A549 (cell line): ENCODE data around the gene THOC2. TPM values are rescaled to one million over a fixed set of nuclear protein-coding genes. Genes with fewer than 3 reads are reported as not detected.

Source experiments
- ATAC-seq, 2 experiments: fragments of 200-7000 bp in 1 of 2; fragments of >200 bp in 1 of 2; cut with Nextera tagmentation in 1 of 2; cut with Tn5 transposase in 1 of 2; 3 replicates each; pipeline versions ENCODE4 v1.8.0 to v1.9.1; 2018 to 2020; ENCODE audit warnings: mild to moderate bottlenecking in 1 of 2, moderate library complexity in 1 of 2
- CTCF ChIA-PET: fragments of 300-600 bp; sonication (Branson Sonifier 250); formaldehyde crosslinking; extraction: SDS; loops from one replicate; lab custom pipeline; 2021; ENCODE audit warnings: antibody characterized with exemption, inconsistent platforms; lab: Yijun Ruan, JAX
- POLR2A ChIA-PET: fragments of 350-600 bp; formaldehyde crosslinking; extraction: SDS; loops from one replicate; lab custom pipeline; 2021; ENCODE audit warnings: antibody characterized with exemption, inconsistent platforms; lab: Yijun Ruan, JAX
- DNase-seq, 2 experiments: peaks; one replicate each; pipeline versions ENCODE4 v3.0.0 to v3.0.0-alpha.2; 2011 to 2016; ENCODE audit warnings: low read depth in 1 of 2, low spot score in 1 of 2
- FAIRE-seq: peaks from 2 replicates; lab custom pipeline; 2011; peaks lifted over from hg19 to GRCh38; lab: Jason Lieb, UNC
- H3K27ac ChIP-seq, 2 experiments: fragments of >200 bp; sonication (Bioruptor Twin); formaldehyde crosslinking; 3 replicates each; pipeline ENCODE4 v1.5.1; 2016 to 2017
- H3K4me1 ChIP-seq: fragments of >200 bp; sonication (Bioruptor Twin); formaldehyde crosslinking; 3 replicates; pipeline ENCODE4 v1.6.1; 2016
- H3K4me2 ChIP-seq: fragments of >200 bp; sonication (Bioruptor Twin); formaldehyde crosslinking; 3 replicates; pipeline ENCODE4 v1.6.1; 2016
- H3K4me3 ChIP-seq: fragments of >200 bp; sonication (Bioruptor Twin); formaldehyde crosslinking; 3 replicates; pipeline ENCODE4 v1.5.1; 2016
- H3K9me3 ChIP-seq: fragments of >200 bp; sonication (Bioruptor Twin); formaldehyde crosslinking; 3 replicates; pipeline ENCODE4 v1.6.1; 2016
- BHLHE40 ChIP-seq: IDR thresholded peaks from 2 replicates; pipeline ENCODE4 v1.6.1; 2012; ENCODE audit warnings: low read depth, low read length, inconsistent platforms
- CBX2 ChIP-seq: fragments of 200-600 bp; sonication (generic); IDR thresholded peaks from 2 replicates; pipeline ENCODE4 v1.6.1; 2016; ENCODE audit warnings: low read depth, mild to moderate bottlenecking, borderline replicate concordance
- CHD4 ChIP-seq: fragments of 200-600 bp; sonication (generic); IDR thresholded peaks from 2 replicates; pipeline ENCODE4 v1.6.1; 2016; ENCODE audit warnings: antibody characterized with exemption, mild to moderate bottlenecking, borderline replicate concordance
- EHF ChIP-seq: fragments of 250-450 bp; sonication (Bioruptor Pico); IDR thresholded peaks from 2 replicates; pipeline ENCODE4 v1.5.0; 2020; ENCODE audit warnings: mild to moderate bottlenecking
- FOSB ChIP-seq: fragments of 250-450 bp; sonication (Bioruptor Pico); IDR thresholded peaks from 2 replicates; pipeline ENCODE4 v1.5.0; 2020; ENCODE audit warnings: mild to moderate bottlenecking, moderate library complexity
- FOSL2 ChIP-seq, 2 experiments: fragments of 450-650 bp in 1 of 2; fragments of >200 bp in 1 of 2; sonication (Bioruptor Twin) in 1 of 2; formaldehyde crosslinking; IDR thresholded peaks; 2 replicates each; pipeline versions ENCODE4 v1.5.0 to v1.6.1; 2016 to 2020; ENCODE audit warnings: mild to moderate bottlenecking in 1 of 2, moderate library complexity in 1 of 2
- HDAC2 ChIP-seq: fragments of 200-600 bp; sonication (generic); IDR thresholded peaks from 2 replicates; pipeline ENCODE4 v1.6.1; 2016
- HOXB13 ChIP-seq: fragments of 250-450 bp; sonication (Bioruptor Pico); IDR thresholded peaks from 2 replicates; pipeline ENCODE4 v1.5.0; 2020; ENCODE audit warnings: low read depth, mild to moderate bottlenecking, moderate library complexity
- HOXB5 ChIP-seq: fragments of 250-450 bp; sonication (Bioruptor Pico); IDR thresholded peaks from 2 replicates; pipeline ENCODE4 v1.5.0; 2020; ENCODE audit warnings: mild to moderate bottlenecking, moderate library complexity
- JUNB ChIP-seq: fragments of >200 bp; sonication (Bioruptor Twin); formaldehyde crosslinking; IDR thresholded peaks from 2 replicates; pipeline ENCODE4 v1.6.1; 2016
- KDM5A ChIP-seq: fragments of 200-600 bp; sonication (generic); IDR thresholded peaks from 2 replicates; pipeline ENCODE4 v1.6.1; 2016; ENCODE audit warnings: antibody characterized with exemption, mild to moderate bottlenecking
- NPAS2 ChIP-seq: fragments of 250-450 bp; sonication (Bioruptor Pico); IDR thresholded peaks from 2 replicates; pipeline ENCODE4 v1.8.0; 2022; ENCODE audit warnings: mild to moderate bottlenecking, moderate library complexity, borderline replicate concordance
- POLR2AphosphoS2 ChIP-seq: conservative IDR thresholded peaks from 2 replicates; pipeline ENCODE4 v1.6.1; 2012; ENCODE audit warnings: low read length, improper control_type of control experiment, inconsistent platforms
- RFX5 ChIP-seq: fragments of 450-650 bp; IDR thresholded peaks from 2 replicates; pipeline ENCODE4 v1.7.1; 2014; ENCODE audit warnings: antibody characterized with exemption, mild to moderate bottlenecking, moderate library complexity
- SREBF2 ChIP-seq: fragments of 450-650 bp; IDR thresholded peaks from 2 replicates; pipeline ENCODE4 v1.6.1; 2014; ENCODE audit warnings: mild to moderate bottlenecking, moderate library complexity
- ZNF302 ChIP-seq: fragments of 250-450 bp; sonication (Bioruptor Pico); IDR thresholded peaks from 2 replicates; pipeline ENCODE4 v1.9.0; 2021; ENCODE audit warnings: inconsistent platforms, mild to moderate bottlenecking, moderate library complexity
- ZSCAN20 ChIP-seq: fragments of 250-450 bp; sonication (Bioruptor Pico); IDR thresholded peaks from 2 replicates; pipeline ENCODE4 v1.8.0; 2022; ENCODE audit warnings: mild to moderate bottlenecking, moderate library complexity
- whole genome bisulfite sequencing: methylation state at CpG from one replicate; pipeline ENCODE4 v1.1.6; 2017; ENCODE audit errors: missing lambda C conversion rate; 5-methylcytosine and 5-hydroxymethylcytosine counted together
- polyA plus RNA-seq, 4 experiments: library from polyadenylated mRNA; depleted of rRNA in 3 of 4; stranded (reverse); fragments of >200 nt; fragmentation: RNase III in 1 of 4; extraction: RNeasy Plus Mini Kit Qiagen cat#74134 plus additional on column Dnase treatment in 1 of 4; gene quantifications; 2 replicates in 3 of 4; 3 replicates in 1 of 4; pipeline ENCODE4 v1.2.3, GENCODE V29; 2011 to 2017
- TF ChIP-seq, protein P1 (sequence below): IDR thresholded peaks from 2 replicates; pipeline ENCODE4 v1.6.1; 2012
- TF ChIP-seq, protein P2 (sequence below): fragments of >200 bp; sonication (Bioruptor Twin); formaldehyde crosslinking; IDR thresholded peaks from 2 replicates; pipeline ENCODE4 v1.6.1; 2016
- TF ChIP-seq, protein P3 (sequence below): fragments of 150-350 bp; IDR thresholded peaks from 2 replicates; pipeline ENCODE4 v1.6.1; 2014; ENCODE audit warnings: low read depth, mild to moderate bottlenecking, low read length
- TF ChIP-seq, protein P4 (sequence below): fragments of 200-600 bp; sonication (generic); IDR thresholded peaks from 2 replicates; pipeline ENCODE4 v1.6.1; 2016; ENCODE audit warnings: antibody characterized with exemption, mild to moderate bottlenecking, moderate library complexity
- TF ChIP-seq, protein P5 (sequence below): fragments of 250-450 bp; sonication (Bioruptor Pico); IDR thresholded peaks from 2 replicates; pipeline ENCODE4 v1.5.0; 2020; ENCODE audit warnings: low read depth, mild to moderate bottlenecking, moderate library complexity

The THOC2 gene
- polyA plus RNA-seq, 2 of the 4 experiments (the other 2 are of a cell fraction): 62.0 to 155 TPM

DNA sequence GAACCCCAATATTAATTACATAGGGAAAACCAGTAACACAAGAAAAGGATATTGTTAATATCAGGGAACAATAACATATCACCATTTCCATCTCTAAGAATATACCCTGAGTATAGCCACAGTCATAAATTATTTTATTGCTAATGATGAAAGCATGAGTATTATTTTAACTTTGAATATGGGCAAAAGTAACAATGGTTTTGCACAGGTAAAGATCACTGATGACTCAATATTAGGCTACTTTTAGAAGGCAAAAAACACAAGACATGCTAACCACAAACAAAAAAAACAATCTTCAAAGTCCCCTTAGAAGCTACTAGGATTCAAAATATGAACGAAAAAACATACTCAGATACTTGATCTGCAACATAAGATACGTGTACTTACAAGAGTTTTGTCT, 36.5 kb downstream of the THOC2 start:
- ChIA-PET POLR2A (no interaction called here), CTCF (no interaction called here)
- Histone ChIP-seq H3K9me3 (no peaks in the 10 kb centered on the region), H3K4me1 (peaks cover 3% of the 10 kb centered on the region; the same call in 1 of the 3 replicates), H3K4me2 (no peak overlapping the region), H3K4me3 (no peak overlapping the region), H3K27ac (no peak overlapping the region)
- ATAC-seq (no peak), FAIRE-seq (peak; percentile 76), DNase-seq (no peak)
- TF ChIP-seq ZNF302 (CRISPR knock-in tag): no peak
- no peak for TF ChIP-seq KDM5A
- no peak for TF ChIP-seq HOXB13
- no peak for TF ChIP-seq ZSCAN20 (CRISPR knock-in tag)
- 89% methylated on average over 2 of the region's 2 CpGs for WGBS

DNA sequence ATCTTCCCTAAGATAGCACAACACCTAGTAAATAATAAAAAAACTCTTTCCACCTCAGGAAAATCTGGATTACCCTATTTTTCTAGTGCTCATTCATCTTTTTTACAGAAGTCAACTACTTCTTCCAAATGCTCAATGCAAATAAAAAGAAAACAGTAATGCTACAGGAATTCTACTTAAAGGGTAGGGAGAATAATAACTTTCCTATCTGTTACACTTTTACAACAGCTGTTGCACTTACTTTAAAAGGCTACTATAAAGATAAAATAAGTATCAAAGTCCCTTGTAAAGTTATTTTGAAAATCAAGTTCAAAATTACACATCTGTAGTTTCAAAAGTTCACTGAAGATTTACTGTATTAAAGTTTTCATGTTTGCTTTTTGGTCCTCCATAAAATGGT, 37.6 kb downstream of the THOC2 start:
- no peak overlapping the region for H3K4me3 ChIP-seq
- FAIRE-seq: peak; percentile 13
- TF ChIP-seq CHD4 (no peak), BHLHE40 (no peak), ZNF302 (CRISPR knock-in tag) (no peak), SREBF2 (no peak), POLR2AphosphoS2 (no peak), HDAC2 (no peak), FOSL2 (IDR thresholded peaks at IDR 0.05) (no peak), FOSL2 (CRISPR knock-in tag; IDR thresholded peaks at IDR 0.05) (no peak), KDM5A (no peak), RFX5 (no peak), HOXB5 (CRISPR knock-in tag) (no peak), NPAS2 (CRISPR knock-in tag) (no peak), FOSB (CRISPR knock-in tag) (no peak)
- TF ChIP-seq, protein P1, sequence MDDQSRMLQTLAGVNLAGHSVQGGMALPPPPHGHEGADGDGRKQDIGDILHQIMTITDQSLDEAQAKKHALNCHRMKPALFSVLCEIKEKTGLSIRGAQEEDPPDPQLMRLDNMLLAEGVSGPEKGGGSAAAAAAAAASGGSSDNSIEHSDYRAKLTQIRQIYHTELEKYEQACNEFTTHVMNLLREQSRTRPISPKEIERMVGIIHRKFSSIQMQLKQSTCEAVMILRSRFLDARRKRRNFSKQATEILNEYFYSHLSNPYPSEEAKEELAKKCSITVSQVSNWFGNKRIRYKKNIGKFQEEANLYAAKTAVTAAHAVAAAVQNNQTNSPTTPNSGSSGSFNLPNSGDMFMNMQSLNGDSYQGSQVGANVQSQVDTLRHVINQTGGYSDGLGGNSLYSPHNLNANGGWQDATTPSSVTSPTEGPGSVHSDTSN: no peak
- TF ChIP-seq, protein P2, sequence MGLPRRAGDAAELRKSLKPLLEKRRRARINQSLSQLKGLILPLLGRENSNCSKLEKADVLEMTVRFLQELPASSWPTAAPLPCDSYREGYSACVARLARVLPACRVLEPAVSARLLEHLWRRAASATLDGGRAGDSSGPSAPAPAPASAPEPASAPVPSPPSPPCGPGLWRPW: no peak
- TF ChIP-seq, protein P3, sequence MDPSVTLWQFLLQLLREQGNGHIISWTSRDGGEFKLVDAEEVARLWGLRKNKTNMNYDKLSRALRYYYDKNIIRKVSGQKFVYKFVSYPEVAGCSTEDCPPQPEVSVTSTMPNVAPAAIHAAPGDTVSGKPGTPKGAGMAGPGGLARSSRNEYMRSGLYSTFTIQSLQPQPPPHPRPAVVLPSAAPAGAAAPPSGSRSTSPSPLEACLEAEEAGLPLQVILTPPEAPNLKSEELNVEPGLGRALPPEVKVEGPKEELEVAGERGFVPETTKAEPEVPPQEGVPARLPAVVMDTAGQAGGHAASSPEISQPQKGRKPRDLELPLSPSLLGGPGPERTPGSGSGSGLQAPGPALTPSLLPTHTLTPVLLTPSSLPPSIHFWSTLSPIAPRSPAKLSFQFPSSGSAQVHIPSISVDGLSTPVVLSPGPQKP: no peak
- TF ChIP-seq, protein P4, sequence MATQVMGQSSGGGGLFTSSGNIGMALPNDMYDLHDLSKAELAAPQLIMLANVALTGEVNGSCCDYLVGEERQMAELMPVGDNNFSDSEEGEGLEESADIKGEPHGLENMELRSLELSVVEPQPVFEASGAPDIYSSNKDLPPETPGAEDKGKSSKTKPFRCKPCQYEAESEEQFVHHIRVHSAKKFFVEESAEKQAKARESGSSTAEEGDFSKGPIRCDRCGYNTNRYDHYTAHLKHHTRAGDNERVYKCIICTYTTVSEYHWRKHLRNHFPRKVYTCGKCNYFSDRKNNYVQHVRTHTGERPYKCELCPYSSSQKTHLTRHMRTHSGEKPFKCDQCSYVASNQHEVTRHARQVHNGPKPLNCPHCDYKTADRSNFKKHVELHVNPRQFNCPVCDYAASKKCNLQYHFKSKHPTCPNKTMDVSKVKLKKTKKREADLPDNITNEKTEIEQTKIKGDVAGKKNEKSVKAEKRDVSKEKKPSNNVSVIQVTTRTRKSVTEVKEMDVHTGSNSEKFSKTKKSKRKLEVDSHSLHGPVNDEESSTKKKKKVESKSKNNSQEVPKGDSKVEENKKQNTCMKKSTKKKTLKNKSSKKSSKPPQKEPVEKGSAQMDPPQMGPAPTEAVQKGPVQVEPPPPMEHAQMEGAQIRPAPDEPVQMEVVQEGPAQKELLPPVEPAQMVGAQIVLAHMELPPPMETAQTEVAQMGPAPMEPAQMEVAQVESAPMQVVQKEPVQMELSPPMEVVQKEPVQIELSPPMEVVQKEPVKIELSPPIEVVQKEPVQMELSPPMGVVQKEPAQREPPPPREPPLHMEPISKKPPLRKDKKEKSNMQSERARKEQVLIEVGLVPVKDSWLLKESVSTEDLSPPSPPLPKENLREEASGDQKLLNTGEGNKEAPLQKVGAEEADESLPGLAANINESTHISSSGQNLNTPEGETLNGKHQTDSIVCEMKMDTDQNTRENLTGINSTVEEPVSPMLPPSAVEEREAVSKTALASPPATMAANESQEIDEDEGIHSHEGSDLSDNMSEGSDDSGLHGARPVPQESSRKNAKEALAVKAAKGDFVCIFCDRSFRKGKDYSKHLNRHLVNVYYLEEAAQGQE: no peak
- ChIA-PET CTCF (no interaction called here), POLR2A (interaction anchor here (0.6 kb wide), 1 partner anchor 164 kb away, joined by 3 read pairs; the partner anchor contains the start of gene XIAP)
- no peak for ATAC-seq
- H3K4me2 ChIP-seq: no peak overlapping the region
- peaks cover 3% of the 10 kb centered on the region; the same call in 1 of the 3 replicates for H3K4me1 ChIP-seq
- DNase-seq: no peak
- H3K9me3 ChIP-seq: no peaks in the 10 kb centered on the region
- no peak overlapping the region for H3K27ac ChIP-seq

DNA sequence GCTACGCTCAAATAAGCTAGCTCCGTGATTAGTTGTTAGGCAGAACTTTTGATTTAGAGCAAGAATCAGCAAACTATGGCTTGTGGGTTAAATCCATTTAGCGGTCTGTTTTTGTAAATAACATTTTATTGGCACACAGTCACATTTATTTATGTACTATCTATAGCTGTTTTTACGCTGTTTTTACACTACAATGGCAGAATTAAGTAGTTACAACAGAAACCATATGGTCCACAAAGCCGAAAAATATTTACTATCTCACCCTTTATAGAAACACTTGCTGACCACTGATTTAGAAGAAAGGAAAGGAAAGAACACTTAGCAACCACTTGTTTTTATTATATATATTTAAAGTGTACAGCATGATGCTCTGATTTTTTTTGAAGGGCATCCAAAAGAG, 41.1 kb downstream of the THOC2 start:
- WGBS: 97% methylated on average over 5 of the region's 5 CpGs

More for the DNA sequence above, 41.1 kb downstream of the THOC2 start:
- Histone ChIP-seq H3K4me2 (no peak overlapping the region), H3K9me3 (no peaks in the 10 kb centered on the region), H3K4me3 (no peak overlapping the region), H3K4me1 (peaks cover 3% of the 10 kb centered on the region; the same call in 1 of the 3 replicates), H3K27ac (no peak overlapping the region)
- peak; percentile 63 for FAIRE-seq
- POLR2A ChIA-PET: no interaction called here
- no peak for DNase-seq
- CTCF ChIA-PET: no interaction called here
- ATAC-seq: no peak
- TF ChIP-seq, protein P4: no peak
- TF ChIP-seq HOXB5 (CRISPR knock-in tag): no peak
- TF ChIP-seq RFX5: no peak
- TF ChIP-seq, protein P5, sequence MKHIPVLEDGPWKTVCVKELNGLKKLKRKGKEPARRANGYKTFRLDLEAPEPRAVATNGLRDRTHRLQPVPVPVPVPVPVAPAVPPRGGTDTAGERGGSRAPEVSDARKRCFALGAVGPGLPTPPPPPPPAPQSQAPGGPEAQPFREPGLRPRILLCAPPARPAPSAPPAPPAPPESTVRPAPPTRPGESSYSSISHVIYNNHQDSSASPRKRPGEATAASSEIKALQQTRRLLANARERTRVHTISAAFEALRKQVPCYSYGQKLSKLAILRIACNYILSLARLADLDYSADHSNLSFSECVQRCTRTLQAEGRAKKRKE (CRISPR knock-in tag): no peak
- TF ChIP-seq EHF (CRISPR knock-in tag): no peak
- TF ChIP-seq ZSCAN20 (CRISPR knock-in tag): no peak
- no peak for TF ChIP-seq CBX2
- TF ChIP-seq, protein P2: no peak
- no peak for TF ChIP-seq JUNB
